22Rv1 (cell line): Measurements from ENCODE around the gene PGLYRP2.

Experiments used
- ZFX ChIP-seq: fragments of 450-650 bp; IDR thresholded peaks from 2 replicates; pipeline ENCODE4 v1.6.1; 2017; ENCODE audit warnings: antibody characterized with exemption, borderline replicate concordance
- TF ChIP-seq, protein P1 (sequence below): fragments of 450-650 bp; IDR thresholded peaks from 2 replicates; pipeline ENCODE4 v1.5.1; 2017; ENCODE audit warnings: mild to moderate bottlenecking

DNA sequence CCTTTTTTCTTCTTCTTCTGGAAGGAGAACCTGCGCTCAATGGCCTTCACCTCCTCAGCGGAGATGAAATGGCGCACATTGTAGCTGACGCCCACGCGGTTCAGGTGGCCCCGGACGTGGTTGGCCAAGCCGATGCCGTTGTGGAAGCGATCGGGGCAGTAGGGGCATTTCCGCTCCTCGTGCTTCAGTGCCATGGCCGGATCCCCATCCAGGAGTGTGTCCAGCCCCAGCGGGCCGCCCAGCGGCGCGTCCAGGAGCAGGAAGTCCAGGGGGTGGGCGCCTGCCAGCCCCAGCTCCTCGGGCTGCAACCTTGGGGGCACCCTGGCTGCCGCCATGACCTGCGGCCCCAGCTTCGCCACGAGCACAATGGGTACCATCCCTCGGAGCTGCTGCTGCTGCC is 40.7 kb downstream of the PGLYRP2 start:
- TF ChIP-seq, protein P1, sequence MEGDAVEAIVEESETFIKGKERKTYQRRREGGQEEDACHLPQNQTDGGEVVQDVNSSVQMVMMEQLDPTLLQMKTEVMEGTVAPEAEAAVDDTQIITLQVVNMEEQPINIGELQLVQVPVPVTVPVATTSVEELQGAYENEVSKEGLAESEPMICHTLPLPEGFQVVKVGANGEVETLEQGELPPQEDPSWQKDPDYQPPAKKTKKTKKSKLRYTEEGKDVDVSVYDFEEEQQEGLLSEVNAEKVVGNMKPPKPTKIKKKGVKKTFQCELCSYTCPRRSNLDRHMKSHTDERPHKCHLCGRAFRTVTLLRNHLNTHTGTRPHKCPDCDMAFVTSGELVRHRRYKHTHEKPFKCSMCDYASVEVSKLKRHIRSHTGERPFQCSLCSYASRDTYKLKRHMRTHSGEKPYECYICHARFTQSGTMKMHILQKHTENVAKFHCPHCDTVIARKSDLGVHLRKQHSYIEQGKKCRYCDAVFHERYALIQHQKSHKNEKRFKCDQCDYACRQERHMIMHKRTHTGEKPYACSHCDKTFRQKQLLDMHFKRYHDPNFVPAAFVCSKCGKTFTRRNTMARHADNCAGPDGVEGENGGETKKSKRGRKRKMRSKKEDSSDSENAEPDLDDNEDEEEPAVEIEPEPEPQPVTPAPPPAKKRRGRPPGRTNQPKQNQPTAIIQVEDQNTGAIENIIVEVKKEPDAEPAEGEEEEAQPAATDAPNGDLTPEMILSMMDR = no peak
- TF ChIP-seq ZFX = no peak
